HG03354 (cell line): ENCODE results near the gene TRIM50.
"Not testable (repeated sequence)": the region's sequence is repeated elsewhere in the genome, so short reads cannot be mapped to it uniquely, and the experiment has no call there.

ENCODE experiments used
- ATAC-seq: cut with Tn5 transposase; IDR thresholded peaks from one replicate; pipeline ENCODE4 v1.9.1; 2021; ENCODE audit warnings: mild to moderate bottlenecking; ENCODE audit not compliant: unreplicated experiment, poor library complexity, severe bottlenecking

Gene TRIM50

GRCh38 chr7:73351447-73352167 lies 23.7 kb upstream of the TRIM50 start:
- no peak for ATAC-seq

- ATAC-seq = no peak
Observed at GRCh38 chr7:73350306-73351068, 22.6 kb upstream of the TRIM50 start.

GRCh38 chr7:73349763-73350162 lies 21.9 kb upstream of the TRIM50 start:
- ATAC-seq = no peak

GRCh38 chr7:73345951-73346350 lies 18.1 kb upstream of the TRIM50 start:
- no peak for ATAC-seq

GRCh38 chr7:73345538-73345937 lies 17.7 kb upstream of the TRIM50 start:
- ATAC-seq = no peak

GRCh38 chr7:73343671-73344380 lies 15.9 kb upstream of the TRIM50 start:
- no peak for ATAC-seq

- no peak for ATAC-seq
Observed at GRCh38 chr7:73342645-73343044, 14.8 kb upstream of the TRIM50 start.

GRCh38 chr7:73341877-73342276 lies 14.0 kb upstream of the TRIM50 start:
- ATAC-seq = no peak

GRCh38 chr7:73340514-73340913 lies 12.6 kb upstream of the TRIM50 start:
- ATAC-seq = no peak

- ATAC-seq = no peak
Observed at GRCh38 chr7:73338321-73338720, 10.4 kb upstream of the TRIM50 start.

- ATAC-seq = no peak
Observed at GRCh38 chr7:73332447-73332846, 4.6 kb upstream of the TRIM50 start.

GRCh38 chr7:73330772-73331171 lies 2.9 kb upstream of the TRIM50 start:
- ATAC-seq = no peak

- ATAC-seq = no peak
Observed at GRCh38 chr7:73329861-73330581, 2.1 kb upstream of the TRIM50 start.

GRCh38 chr7:73328696-73329095 lies 814 bp upstream of the TRIM50 start:
- no peak for ATAC-seq

- ATAC-seq = not testable (repeated sequence)
Observed at GRCh38 chr7:73327449-73327848, 433 bp downstream of the TRIM50 start.

- not testable (repeated sequence) for ATAC-seq
Observed at GRCh38 chr7:73325424-73325823, 2.5 kb downstream of the TRIM50 start.

- ATAC-seq = peak; percentile 57
Observed at GRCh38 chr7:73324081-73324845, 3.6 kb downstream of the TRIM50 start.

GRCh38 chr7:73323434-73324080 lies 4.3 kb downstream of the TRIM50 start:
- ATAC-seq = not testable (repeated sequence)

- not testable (repeated sequence) for ATAC-seq
Observed at GRCh38 chr7:73320009-73320408, 7.9 kb downstream of the TRIM50 start.
